Neuronal stem cell (in vitro differentiated cells): Measurements from ENCODE around the gene LY6G5C.
A peak's percentile ranks its signal among the peaks of the same experiment; 100 is the strongest.

Experiments used
- DNase-seq: peaks from one replicate; pipeline ENCODE4 v3.0.0-alpha.2; 2013; ENCODE audit warnings: low spot score
- H2AFZ ChIP-seq: one replicate; pipeline ENCODE4 v1.6.1; 2013; ENCODE audit warnings: mild to moderate bottlenecking, low read length, inconsistent platforms
- H2AK5ac ChIP-seq: 2 replicates; pipeline ENCODE4 v1.6.1; 2013; ENCODE audit warnings: low read depth, mild to moderate bottlenecking, inconsistent platforms, low read length, moderate library complexity, mixed read lengths
- H2BK120ac ChIP-seq: 2 replicates; pipeline ENCODE4 v1.6.1; 2013; ENCODE audit warnings: low read depth, mild to moderate bottlenecking, inconsistent platforms, low read length, moderate library complexity, mixed read lengths
- H2BK12ac ChIP-seq: one replicate; pipeline ENCODE4 v1.6.1; 2013; ENCODE audit warnings: low read length, inconsistent platforms
- H2BK15ac ChIP-seq: 2 replicates; pipeline ENCODE4 v1.6.1; 2013; ENCODE audit warnings: mild to moderate bottlenecking, low read length, inconsistent platforms, mixed read lengths
- H2BK5ac ChIP-seq: one replicate; pipeline ENCODE4 v1.6.1; 2013; ENCODE audit warnings: inconsistent platforms, mild to moderate bottlenecking, low read length, moderate library complexity
- H3K14ac ChIP-seq: one replicate; pipeline ENCODE4 v1.6.1; 2013; ENCODE audit warnings: low read length, inconsistent platforms
- H3K18ac ChIP-seq: 2 replicates; pipeline ENCODE4 v1.6.1; 2013; ENCODE audit warnings: low read length, inconsistent platforms
- H3K23ac ChIP-seq: 2 replicates; pipeline ENCODE4 v1.6.1; 2013; ENCODE audit warnings: low read depth, mild to moderate bottlenecking, mixed read lengths, low read length, inconsistent platforms; ENCODE audit not compliant: poor library complexity
- H3K27ac ChIP-seq: replicated peaks from 3 replicates; pipeline ENCODE4 v1.5.1; 2013; ENCODE audit warnings: low read length, inconsistent platforms
- H3K27me3 ChIP-seq, 3 experiments: 2 replicates each; pipeline ENCODE4 v1.6.1; 2013; ENCODE audit warnings: low read length in 3 of 3, mild to moderate bottlenecking in 2 of 3, inconsistent platforms in 1 of 3, low read depth in 1 of 3, mixed read lengths in 1 of 3, moderate library complexity in 1 of 3; ENCODE audit not compliant: control insufficient read depth in 3 of 3, insufficient read depth in 3 of 3
- H3K36me3 ChIP-seq, 2 donors: replicated peaks in 1 of 2; 2 replicates each; pipeline ENCODE4 v1.6.1; 2013; ENCODE audit warnings: low read length in 2 of 2; ENCODE audit not compliant: control insufficient read depth in 2 of 2, insufficient read depth in 2 of 2
- H3K4ac ChIP-seq: 2 replicates; pipeline ENCODE4 v1.6.1; 2013; ENCODE audit warnings: inconsistent platforms, mild to moderate bottlenecking, low read length, moderate library complexity
- H3K4me1 ChIP-seq, 2 donors: 1 replicate in 1 of 2; 2 replicates in 1 of 2; pipeline ENCODE4 v1.6.1; 2013; ENCODE audit warnings: low read length in 2 of 2, low read depth in 1 of 2; ENCODE audit not compliant: control insufficient read depth in 2 of 2, insufficient read depth in 1 of 2
- H3K4me2 ChIP-seq: one replicate; pipeline ENCODE4 v1.6.1; 2013; ENCODE audit warnings: mild to moderate bottlenecking, low read length, inconsistent platforms; ENCODE audit not compliant: insufficient read depth, poor library complexity, severe bottlenecking
- H3K4me3 ChIP-seq, 2 donors: 2 replicates each; pipeline ENCODE4 v1.5.1; 2013; ENCODE audit warnings: low read length in 2 of 2, mild to moderate bottlenecking in 2 of 2, inconsistent platforms in 1 of 2, moderate library complexity in 1 of 2
- H3K79me1 ChIP-seq: one replicate; pipeline ENCODE4 v1.6.1; 2013; ENCODE audit warnings: low read depth, mild to moderate bottlenecking, inconsistent platforms, low read length, moderate library complexity
- H3K9ac ChIP-seq: one replicate; pipeline ENCODE4 v1.6.1; 2013; ENCODE audit warnings: mild to moderate bottlenecking, low read depth, low read length, inconsistent platforms; ENCODE audit not compliant: poor library complexity
- H3K9me3 ChIP-seq, 2 donors: replicated peaks in 1 of 2; 2 replicates each; pipeline versions ENCODE3 to v1.6.1; 2013; ENCODE audit warnings: low read length in 2 of 2, mild to moderate bottlenecking in 2 of 2, inconsistent platforms in 1 of 2, low read depth in 1 of 2, mixed read lengths in 1 of 2, moderate library complexity in 1 of 2; ENCODE audit not compliant: control insufficient read depth in 2 of 2, insufficient read depth in 1 of 2
- H4K8ac ChIP-seq: one replicate; pipeline ENCODE4 v1.6.1; 2013; ENCODE audit warnings: low read depth, mild to moderate bottlenecking, inconsistent platforms, low read length, moderate library complexity
- H4K91ac ChIP-seq: one replicate; pipeline ENCODE4 v1.6.1; 2013; ENCODE audit warnings: low read length, low read depth, mild to moderate bottlenecking, inconsistent platforms; ENCODE audit not compliant: poor library complexity
- WGBS, 2 donors: extraction: QIAGEN DNeasy Blood & Tissue Kit; methylation state at CpG; one replicate each; pipeline ENCODE4 v1.1.7; 2013; ENCODE audit warnings: missing lambda C conversion rate in 2 of 2, mixed read lengths in 1 of 2; ENCODE audit not compliant: insufficient read length in 2 of 2, insufficient replicate concordance in 1 of 2; ENCODE audit errors: extremely low coverage in 2 of 2; 5-methylcytosine and 5-hydroxymethylcytosine counted together

LY6G5C gene

GRCh38 chr6:31725502-31726350, 44.9 kb upstream of the LY6G5C start:
- peaks cover 35 to 51% of the 10 kb centered on the region in 2 donors for H3K36me3 ChIP-seq
- no peak overlapping the region for H2BK120ac ChIP-seq
- no peak overlapping the region for H2BK5ac ChIP-seq
- H2AFZ ChIP-seq, result no peak overlapping the region
- H3K23ac ChIP-seq, result no peak overlapping the region
- H3K9me3 ChIP-seq, result no peaks in the 10 kb centered on the region
- H4K91ac ChIP-seq, result no peak overlapping the region
- H2BK12ac ChIP-seq, result no peak overlapping the region
- H3K14ac ChIP-seq, result no peak overlapping the region
- peaks cover 7 to 10% of the 10 kb centered on the region in 2 donors for H3K4me1 ChIP-seq
- H3K4me2 ChIP-seq, result no peak overlapping the region
- no peak overlapping the region for H3K9ac ChIP-seq
- H3K4ac ChIP-seq, result no peak overlapping the region
- H3K27ac ChIP-seq, result no peak overlapping the region
- no peak overlapping the region for H3K4me3 ChIP-seq
- DNase-seq, result no peak
- peaks cover 7% of the 10 kb centered on the region for H3K79me1 ChIP-seq
- no CpG with 5 or more reads among the region's 12 CpGs for WGBS, 2 donors
- no peak overlapping the region for H4K8ac ChIP-seq
- no peak overlapping the region for H3K18ac ChIP-seq
- H2AK5ac ChIP-seq, result no peak overlapping the region
- no peak overlapping the region for H2BK15ac ChIP-seq
- no peaks in the 10 kb centered on the region for H3K27me3 ChIP-seq

GRCh38 chr6:31723980-31724691, 43.3 kb upstream of the LY6G5C start:
- Histone ChIP-seq H3K27ac (no peak overlapping the region), H3K14ac (no peak overlapping the region), H3K9ac (peak overlapping the region; percentile 36), H3K18ac (peak overlapping the region; percentile 49), H2BK120ac (no peak overlapping the region), H4K91ac (no peak overlapping the region), H2AK5ac (no peak overlapping the region), H3K9me3 (no peaks in the 10 kb centered on the region), H2BK12ac (no peak overlapping the region), H4K8ac (no peak overlapping the region), H2BK15ac (no peak overlapping the region), H2AFZ (no peak overlapping the region), H2BK5ac (peak overlapping the region; percentile 57), H3K27me3 (no peaks in the 10 kb centered on the region), H3K36me3 (peaks cover 32 to 46% of the 10 kb centered on the region in 2 donors), H3K79me1 (peaks cover 7% of the 10 kb centered on the region), H3K4me2 (no peak overlapping the region), H3K4me1 (peaks cover 4 to 5% of the 10 kb centered on the region in 2 donors), H3K23ac (peak overlapping the region; percentile 57), H3K4me3 (no peak overlapping the region), H3K4ac (no peak overlapping the region)
- WGBS, 2 donors, result no CpG with 5 or more reads among the region's 25 CpGs
- no peak for DNase-seq

GRCh38 chr6:31723245-31723979, 42.5 kb upstream of the LY6G5C start, which contains the start of gene MPIG6B:
Gene MPIG6B, plus strand, starts transcription at chr6:31723373. Its CDS starts 11 bp downstream, at chr6:31723384.
- no peak for DNase-seq
- Histone ChIP-seq H3K27me3 (no peaks in the 10 kb centered on the region), H3K79me1 (peaks cover 4% of the 10 kb centered on the region), H3K14ac (no peak within 1 kb of the TSS), H3K9me3 (no peaks in the 10 kb centered on the region), H3K4ac (no peak within 1 kb of the TSS), H3K9ac (peak within 1 kb of the TSS; percentile 36), H3K4me2 (no peak within 1 kb of the TSS), H2BK15ac (no peak within 1 kb of the TSS), H3K23ac (peak within 1 kb of the TSS; percentile 95), H2BK120ac (no peak within 1 kb of the TSS), H2BK12ac (no peak within 1 kb of the TSS), H2BK5ac (peak within 1 kb of the TSS; percentile 57), H2AFZ (no peak within 1 kb of the TSS), H3K4me1 (peaks cover 0 to under 1% of the 10 kb centered on the region in 2 donors), H4K91ac (no peak within 1 kb of the TSS), H3K18ac (peak within 1 kb of the TSS; percentile 55), H2AK5ac (no peak within 1 kb of the TSS), H3K36me3 (peaks cover 31 to 39% of the 10 kb centered on the region in 2 donors), H4K8ac (no peak within 1 kb of the TSS), H3K27ac (no peak within 1 kb of the TSS), H3K4me3 (no peak within 1 kb of the TSS)
- WGBS, 2 donors, result no CpG with 5 or more reads among the region's 46 CpGs
